ENCODE measurements around the gene MGAT5. TPM values are rescaled to one million over a fixed set of nuclear protein-coding genes. Genes with fewer than 3 reads are reported as not detected.

MGAT5 gene
- total RNA-seq, 6 donors from 2014 or later: 25.3 to 65.5 (median 41.3) TPM

DNA sequence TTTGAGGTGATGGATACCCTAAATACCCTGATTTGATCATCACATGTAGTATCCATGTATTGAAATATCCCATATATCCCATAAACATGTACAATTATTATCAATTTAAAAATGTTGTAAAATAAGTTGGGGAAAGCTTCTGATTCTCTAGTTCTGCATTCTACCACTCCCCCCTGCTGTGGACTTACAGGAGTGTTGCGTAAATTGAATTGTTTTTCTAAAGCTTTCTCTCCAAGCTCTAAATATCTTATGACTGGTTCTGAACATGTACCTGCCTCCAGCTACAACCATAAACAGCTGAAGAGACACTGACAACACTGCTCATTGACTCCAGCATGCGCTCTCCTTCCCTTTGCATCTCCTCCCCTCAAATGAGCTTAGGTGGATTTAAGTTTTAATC is 145.2 kb downstream of the MGAT5 start:
- WGBS, 2 donors: 84 to 93% methylated on average over 2 of the region's 2 CpGs
- Histone ChIP-seq H3K4me1 (peaks cover 11 to 14% (median 11%) of the 10 kb centered on the region in 4 donors), H3K4me3 (no peak overlapping the region), H3K9me3 (no peaks in the 10 kb centered on the region), H3K36me3 (peaks cover 0 to 2% (median under 1%) of the 10 kb centered on the region in 4 donors), H3K27me3 (no peaks in the 10 kb centered on the region), H3K27ac (no peak overlapping the region)
- no peak for TF ChIP-seq POLR2AphosphoS5 (IDR thresholded peaks at IDR 0.05)
- ATAC-seq (ENCODE audit: low FRiP score in 2 of 2): no peak
- DNase-seq: no peak

DNA sequence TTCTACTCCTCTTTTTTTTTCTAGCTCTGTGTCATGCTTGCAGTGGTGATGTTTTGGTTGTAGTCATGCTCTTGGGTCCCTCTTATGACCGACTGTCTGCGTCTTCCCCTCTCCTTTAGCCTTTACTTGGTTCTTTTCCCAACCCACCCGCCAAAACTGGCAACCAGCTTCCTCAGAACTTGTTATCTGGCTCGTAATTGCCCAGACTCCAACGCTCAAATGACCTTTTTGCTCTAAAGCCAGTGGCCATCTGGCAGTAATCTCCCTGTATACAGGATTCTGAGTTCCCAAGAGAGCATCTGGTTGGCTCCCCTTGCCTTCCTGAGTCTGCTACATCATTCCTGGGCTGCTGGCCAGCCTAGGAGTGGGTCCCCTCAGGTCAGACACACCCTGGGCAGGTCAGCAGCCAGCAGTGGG is 147.2 kb downstream of the MGAT5 start:
- Histone ChIP-seq H3K36me3 (peaks cover 0 to 3% (median 1%) of the 10 kb centered on the region in 4 donors), H3K4me1 (peaks cover 11 to 14% (median 11%) of the 10 kb centered on the region in 4 donors), H3K27me3 (no peaks in the 10 kb centered on the region), H3K4me3 (no peak overlapping the region), H3K9me3 (no peaks in the 10 kb centered on the region), H3K27ac (peak overlapping the region in 1 of 4 donors; percentile 37)
- 65 to 90% methylated on average over 5 of the region's 5 CpGs for WGBS, 2 donors
- TF ChIP-seq, protein P1, sequence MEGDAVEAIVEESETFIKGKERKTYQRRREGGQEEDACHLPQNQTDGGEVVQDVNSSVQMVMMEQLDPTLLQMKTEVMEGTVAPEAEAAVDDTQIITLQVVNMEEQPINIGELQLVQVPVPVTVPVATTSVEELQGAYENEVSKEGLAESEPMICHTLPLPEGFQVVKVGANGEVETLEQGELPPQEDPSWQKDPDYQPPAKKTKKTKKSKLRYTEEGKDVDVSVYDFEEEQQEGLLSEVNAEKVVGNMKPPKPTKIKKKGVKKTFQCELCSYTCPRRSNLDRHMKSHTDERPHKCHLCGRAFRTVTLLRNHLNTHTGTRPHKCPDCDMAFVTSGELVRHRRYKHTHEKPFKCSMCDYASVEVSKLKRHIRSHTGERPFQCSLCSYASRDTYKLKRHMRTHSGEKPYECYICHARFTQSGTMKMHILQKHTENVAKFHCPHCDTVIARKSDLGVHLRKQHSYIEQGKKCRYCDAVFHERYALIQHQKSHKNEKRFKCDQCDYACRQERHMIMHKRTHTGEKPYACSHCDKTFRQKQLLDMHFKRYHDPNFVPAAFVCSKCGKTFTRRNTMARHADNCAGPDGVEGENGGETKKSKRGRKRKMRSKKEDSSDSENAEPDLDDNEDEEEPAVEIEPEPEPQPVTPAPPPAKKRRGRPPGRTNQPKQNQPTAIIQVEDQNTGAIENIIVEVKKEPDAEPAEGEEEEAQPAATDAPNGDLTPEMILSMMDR (IDR thresholded peaks at IDR 0.05): no peak
- TF ChIP-seq EP300 (IDR thresholded peaks at IDR 0.05): no peak
- TF ChIP-seq POLR2A (IDR thresholded peaks at IDR 0.05): no peak
- TF ChIP-seq POLR2AphosphoS5 (IDR thresholded peaks at IDR 0.05): no peak
- DNase-seq (peak in 1 of 2 donors; percentile 4), ATAC-seq (ENCODE audit: low FRiP score in 2 of 2) (peak in 1 of 2 donors; percentile 81)

DNA sequence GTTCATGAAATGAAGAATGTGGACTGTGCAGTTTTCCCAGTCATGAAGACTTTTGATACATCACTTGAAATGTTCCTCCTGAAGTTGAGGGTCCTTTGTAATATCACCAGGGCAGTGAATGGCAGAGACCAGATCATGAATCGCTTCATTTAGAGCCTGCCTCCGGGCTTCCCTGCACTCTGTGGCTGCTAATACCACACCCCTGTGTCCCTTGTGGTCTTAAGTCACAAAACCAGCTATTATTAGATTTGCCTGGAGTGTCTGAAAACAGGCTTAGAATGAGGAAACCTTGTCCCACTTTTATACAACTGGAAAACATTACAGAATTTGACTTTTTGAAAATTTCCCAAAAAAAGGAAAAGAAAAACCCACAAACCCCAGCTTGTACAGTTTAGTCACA is 147.9 kb downstream of the MGAT5 start:
- TF ChIP-seq POLR2AphosphoS5 (IDR thresholded peaks at IDR 0.05): no peak
- TF ChIP-seq POLR2A (IDR thresholded peaks at IDR 0.05): no peak
- TF ChIP-seq EP300 (IDR thresholded peaks at IDR 0.05): no peak
- TF ChIP-seq, protein P1 (IDR thresholded peaks at IDR 0.05): no peak
- ATAC-seq (ENCODE audit: low FRiP score in 2 of 2) (peak in 1 of 2 donors; percentile 88), DNase-seq (no peak)
- Histone ChIP-seq H3K36me3 (peaks cover 0 to 3% (median 1%) of the 10 kb centered on the region in 4 donors), H3K27me3 (no peaks in the 10 kb centered on the region), H3K4me3 (no peak overlapping the region), H3K4me1 (peaks cover 11 to 14% (median 11%) of the 10 kb centered on the region in 4 donors), H3K9me3 (no peaks in the 10 kb centered on the region), H3K27ac (peak overlapping the region in 1 of 4 donors; percentile 37)
- WGBS, 2 donors: 53 to 63% methylated on average over 2 of the region's 2 CpGs

DNA sequence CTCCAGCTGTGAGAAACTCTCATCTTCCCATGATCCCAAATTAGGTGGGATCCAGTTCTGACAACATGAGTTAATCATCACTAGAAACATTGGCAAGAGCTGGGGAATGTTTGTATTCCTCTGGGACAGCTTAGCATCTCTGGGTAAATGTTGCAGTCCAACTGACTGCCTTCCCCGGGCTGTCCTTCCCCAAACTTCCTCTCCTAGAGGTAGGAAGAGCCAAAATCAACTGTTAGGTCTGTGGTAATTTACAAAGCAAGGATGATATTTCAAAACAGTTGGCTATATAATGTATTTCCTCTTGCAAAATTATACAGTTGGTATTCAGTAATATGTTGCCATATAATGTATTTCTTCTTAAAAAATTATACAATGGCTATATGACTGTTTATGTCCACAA is 148.5 kb downstream of the MGAT5 start:
- Histone ChIP-seq H3K36me3 (peaks cover 0 to 3% (median 1%) of the 10 kb centered on the region in 4 donors), H3K4me3 (no peak overlapping the region), H3K4me1 (peaks cover 11 to 14% (median 11%) of the 10 kb centered on the region in 4 donors), H3K9me3 (no peaks in the 10 kb centered on the region), H3K27me3 (no peaks in the 10 kb centered on the region), H3K27ac (no peak overlapping the region)
- DNase-seq: no peak
- no peak for TF ChIP-seq POLR2A (IDR thresholded peaks at IDR 0.05)
- TF ChIP-seq, protein P1 (IDR thresholded peaks at IDR 0.05): no peak
- no peak for TF ChIP-seq EP300 (IDR thresholded peaks at IDR 0.05)
- no peak for TF ChIP-seq POLR2AphosphoS5 (IDR thresholded peaks at IDR 0.05)
- peak in 1 of 2 donors; percentile 78 for ATAC-seq (ENCODE audit: low FRiP score in 2 of 2)
- WGBS, 2 donors: 22 to 41% methylated on average over 1 of the region's 1 CpG

DNA sequence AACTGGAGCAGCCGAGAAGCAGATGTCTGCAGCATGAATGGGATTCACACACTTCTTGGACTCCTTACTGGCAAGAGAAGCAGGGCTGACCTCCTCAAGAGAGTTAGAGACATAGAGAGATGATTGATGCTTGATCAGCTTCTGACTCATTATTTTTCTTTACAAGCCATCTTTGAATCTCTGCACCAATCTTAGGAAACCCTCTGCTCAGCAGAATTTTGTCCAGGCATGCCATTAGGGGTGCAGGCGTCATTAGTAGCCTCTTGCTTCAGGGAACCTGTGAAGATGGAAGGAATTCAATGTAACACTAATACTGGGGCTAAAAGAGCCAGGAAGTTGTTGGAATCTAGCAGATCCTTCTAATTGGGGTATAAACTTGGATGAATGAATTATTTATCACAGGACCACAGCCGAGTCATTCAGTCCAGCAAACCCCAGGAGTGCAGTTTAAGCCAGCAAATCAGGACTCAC is 151.8 kb downstream of the MGAT5 start:
- TF ChIP-seq EP300 (IDR thresholded peaks at IDR 0.05) (no peak), POLR2A (IDR thresholded peaks at IDR 0.05) (no peak), POLR2AphosphoS5 (IDR thresholded peaks at IDR 0.05) (no peak)
- TF ChIP-seq, protein P1 (IDR thresholded peaks at IDR 0.05): no peak
- Histone ChIP-seq H3K9me3 (no peaks in the 10 kb centered on the region), H3K4me3 (no peak overlapping the region), H3K36me3 (peaks cover 0 to 3% (median 1%) of the 10 kb centered on the region in 4 donors), H3K4me1 (peaks cover 11 to 29% (median 26%) of the 10 kb centered on the region in 4 donors), H3K27ac (no peak overlapping the region), H3K27me3 (no peaks in the 10 kb centered on the region)
- ATAC-seq (ENCODE audit: low FRiP score in 2 of 2) (no peak), DNase-seq (no peak)
- WGBS, 2 donors: 83 to 87% methylated on average over 3 of the region's 3 CpGs
